HG02759 (cell line): Measurements from ENCODE around the gene NEUROD2.
A peak's percentile ranks its signal among the peaks of the same experiment; 100 is the strongest.

Experiments
- ATAC-seq: cut with Tn5 transposase; IDR thresholded peaks from one replicate; pipeline ENCODE4 v1.9.1; 2021; ENCODE audit warnings: mild to moderate bottlenecking, moderate library complexity; ENCODE audit not compliant: unreplicated experiment

Gene NEUROD2

DNA sequence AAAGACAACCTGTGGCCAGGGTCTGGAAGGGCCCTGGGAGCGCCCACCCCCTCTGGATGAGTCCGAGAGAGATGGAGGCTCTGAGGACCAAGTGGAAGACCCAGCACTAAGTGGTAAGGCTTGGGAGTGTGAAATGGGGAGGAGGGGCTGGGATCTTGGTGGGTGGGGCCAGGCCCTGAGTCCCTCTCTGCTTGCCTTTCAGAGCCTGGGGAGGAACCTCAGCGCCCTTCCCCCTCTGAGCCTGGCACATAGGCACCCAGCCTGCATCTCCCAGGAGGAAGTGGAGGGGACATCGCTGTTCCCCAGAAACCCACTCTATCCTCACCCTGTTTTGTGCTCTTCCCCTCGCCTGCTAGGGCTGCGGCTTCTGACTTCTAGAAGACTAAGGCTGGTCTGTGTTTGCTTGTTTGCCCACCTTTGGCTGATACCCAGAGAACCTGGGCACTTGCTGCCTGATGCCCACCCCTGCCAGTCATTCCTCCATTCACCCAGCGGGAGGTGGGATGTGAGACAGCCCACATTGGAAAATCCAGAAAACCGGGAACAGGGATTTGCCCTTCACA is 28.0 kb upstream of the NEUROD2 start:
- ATAC-seq = no peak

DNA sequence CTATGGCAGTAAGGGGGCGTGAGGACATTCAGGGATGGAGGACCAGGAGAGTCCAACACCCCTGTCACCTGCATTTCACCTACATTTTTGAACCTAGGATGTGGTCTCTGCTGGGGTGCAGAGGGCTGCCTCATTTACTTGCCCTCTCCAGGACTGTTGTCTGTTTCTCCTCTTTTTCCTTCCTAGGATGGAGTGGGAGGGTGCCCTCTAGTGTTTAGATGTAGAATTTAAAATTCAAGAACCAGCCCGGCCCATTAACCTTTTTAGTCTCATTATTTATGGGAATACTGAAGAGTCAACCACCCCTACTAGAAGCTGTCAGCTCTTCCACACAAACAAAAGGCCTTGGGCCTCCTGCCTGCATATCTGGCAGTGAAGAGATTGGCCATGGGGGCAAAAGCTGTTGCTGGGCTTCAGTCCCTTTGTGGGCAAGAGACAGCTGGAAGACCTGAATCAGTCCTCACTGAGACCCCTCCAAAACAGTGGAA is 26.7 kb upstream of the NEUROD2 start:
- no peak for ATAC-seq

DNA sequence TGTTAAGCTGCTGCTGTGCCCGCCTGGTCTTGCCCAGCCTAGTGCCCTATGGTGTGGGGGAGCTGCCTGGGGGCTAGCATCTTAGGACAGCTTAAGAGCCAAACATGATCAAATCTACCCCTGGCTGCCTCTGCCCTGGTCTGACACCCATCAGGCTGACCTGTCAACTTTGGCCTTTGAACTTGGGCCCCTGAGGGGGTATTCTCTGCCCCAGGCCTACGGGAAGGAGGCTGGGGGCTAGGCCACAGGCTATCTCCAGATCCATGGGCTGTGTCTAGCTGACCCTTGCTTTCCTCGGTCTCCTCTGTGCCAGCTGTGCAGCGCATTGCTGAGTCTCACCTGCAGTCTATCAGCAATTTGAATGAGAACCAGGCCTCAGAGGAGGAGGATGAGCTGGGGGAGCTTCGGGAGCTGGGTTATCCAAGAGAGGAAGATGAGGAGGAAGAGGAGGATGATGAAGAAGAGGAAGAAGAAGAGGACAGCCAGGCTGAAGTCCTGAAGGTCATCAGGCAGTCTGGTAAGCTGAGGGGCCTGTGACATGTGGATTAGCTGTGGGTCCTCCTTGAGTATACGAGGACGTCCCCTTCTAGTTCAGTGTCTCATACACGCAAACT is 26.0 kb upstream of the NEUROD2 start:
- ATAC-seq = no peak

DNA sequence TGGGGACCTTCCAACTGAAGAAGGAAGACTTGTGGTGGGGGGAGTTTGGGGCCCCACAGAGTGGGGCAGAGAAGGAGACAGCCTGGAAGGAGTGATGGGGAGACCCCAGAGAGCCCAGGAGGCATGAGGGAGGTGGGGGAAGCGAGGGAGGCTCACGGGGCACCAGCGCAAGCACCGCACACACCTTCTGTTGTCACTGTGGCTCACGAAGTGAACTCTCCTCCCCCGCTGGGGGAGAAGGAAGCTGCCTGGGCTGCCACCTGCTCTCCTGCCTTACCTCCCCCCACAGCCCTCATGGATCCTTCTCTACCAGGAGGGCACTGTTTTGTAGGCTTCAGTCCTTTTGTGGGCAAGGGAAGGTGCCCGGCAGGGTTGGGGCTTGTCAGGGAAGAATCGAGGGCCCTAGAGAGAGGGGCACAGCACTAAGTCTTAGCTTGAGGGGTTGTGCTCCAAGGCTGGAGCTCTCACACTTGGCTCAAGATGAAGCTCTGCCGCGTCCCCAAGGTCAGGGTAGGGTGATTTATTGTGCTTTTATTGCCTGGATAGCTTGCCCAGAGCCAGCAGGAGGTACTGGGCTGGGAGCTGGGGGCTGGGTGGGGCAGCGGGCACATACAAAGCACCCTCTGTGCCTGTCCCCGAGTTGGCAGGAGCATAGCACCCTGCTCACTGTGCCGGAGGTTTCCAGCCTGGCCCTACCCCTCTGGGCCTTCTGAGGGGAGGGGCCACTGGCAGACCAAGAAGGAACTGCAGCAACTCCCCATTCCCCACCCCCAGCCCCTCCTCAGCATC is 24.6 kb upstream of the NEUROD2 start:
- ATAC-seq = no peak

DNA sequence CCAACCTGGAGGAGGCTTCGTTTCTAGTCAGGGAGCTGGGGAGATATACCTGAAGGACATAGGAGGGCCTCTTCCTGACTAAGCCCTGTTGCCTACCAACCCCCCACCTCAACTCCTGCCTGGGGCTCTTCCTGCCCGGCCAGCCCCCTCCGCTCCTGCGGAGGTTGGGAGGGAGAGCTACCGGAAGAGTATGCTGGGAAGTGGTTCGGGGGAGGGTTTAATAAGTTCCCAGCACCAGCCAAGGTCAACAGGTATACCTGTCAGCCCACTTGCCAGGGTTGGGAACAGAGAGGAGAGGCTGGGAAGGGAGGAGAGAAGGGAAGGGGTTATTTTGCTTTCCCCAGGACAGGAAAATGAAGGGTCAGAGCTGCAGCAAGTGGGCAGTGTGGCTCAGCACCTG is 23.7 kb upstream of the NEUROD2 start:
- ATAC-seq = no peak

DNA sequence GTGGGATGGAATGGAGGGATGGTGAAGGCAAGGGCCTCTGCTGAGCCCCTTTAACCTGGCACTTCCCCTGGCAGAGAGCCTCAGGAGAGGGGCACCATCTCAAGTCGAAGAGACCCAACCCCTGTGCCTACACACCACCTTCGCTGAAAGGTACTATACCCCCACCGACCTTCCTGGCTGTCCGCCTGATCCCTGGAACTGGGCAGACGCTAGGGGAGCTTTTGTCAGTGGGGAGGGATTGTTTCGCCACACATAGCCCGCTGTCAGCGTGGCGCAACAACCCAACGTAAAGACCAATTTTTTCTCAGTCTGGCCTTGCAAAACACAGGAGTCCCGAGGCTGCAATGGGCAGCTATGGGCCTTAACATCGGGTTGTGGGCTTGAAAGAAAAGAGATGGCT is 22.2 kb upstream of the NEUROD2 start:
- no peak for ATAC-seq

DNA sequence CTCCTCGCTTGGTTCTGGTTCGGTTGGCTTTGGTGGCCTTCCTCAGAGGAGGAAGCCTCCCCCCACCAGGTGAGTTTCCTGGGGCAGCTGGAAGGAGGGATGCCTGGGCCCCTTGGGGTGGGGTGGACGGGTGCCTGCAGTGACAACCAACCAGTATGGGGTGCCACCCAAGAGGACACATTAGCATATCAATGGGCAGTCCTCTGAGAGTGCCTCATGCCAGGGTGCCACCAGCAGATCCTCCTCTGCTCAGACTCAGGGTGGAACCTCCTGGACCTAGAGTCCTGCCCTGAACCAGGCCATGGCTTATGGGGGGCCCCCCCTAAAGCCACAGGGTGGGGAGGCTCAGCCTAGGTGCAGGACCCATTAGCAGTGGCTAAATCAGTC is 21.8 kb upstream of the NEUROD2 start:
- no peak for ATAC-seq

DNA sequence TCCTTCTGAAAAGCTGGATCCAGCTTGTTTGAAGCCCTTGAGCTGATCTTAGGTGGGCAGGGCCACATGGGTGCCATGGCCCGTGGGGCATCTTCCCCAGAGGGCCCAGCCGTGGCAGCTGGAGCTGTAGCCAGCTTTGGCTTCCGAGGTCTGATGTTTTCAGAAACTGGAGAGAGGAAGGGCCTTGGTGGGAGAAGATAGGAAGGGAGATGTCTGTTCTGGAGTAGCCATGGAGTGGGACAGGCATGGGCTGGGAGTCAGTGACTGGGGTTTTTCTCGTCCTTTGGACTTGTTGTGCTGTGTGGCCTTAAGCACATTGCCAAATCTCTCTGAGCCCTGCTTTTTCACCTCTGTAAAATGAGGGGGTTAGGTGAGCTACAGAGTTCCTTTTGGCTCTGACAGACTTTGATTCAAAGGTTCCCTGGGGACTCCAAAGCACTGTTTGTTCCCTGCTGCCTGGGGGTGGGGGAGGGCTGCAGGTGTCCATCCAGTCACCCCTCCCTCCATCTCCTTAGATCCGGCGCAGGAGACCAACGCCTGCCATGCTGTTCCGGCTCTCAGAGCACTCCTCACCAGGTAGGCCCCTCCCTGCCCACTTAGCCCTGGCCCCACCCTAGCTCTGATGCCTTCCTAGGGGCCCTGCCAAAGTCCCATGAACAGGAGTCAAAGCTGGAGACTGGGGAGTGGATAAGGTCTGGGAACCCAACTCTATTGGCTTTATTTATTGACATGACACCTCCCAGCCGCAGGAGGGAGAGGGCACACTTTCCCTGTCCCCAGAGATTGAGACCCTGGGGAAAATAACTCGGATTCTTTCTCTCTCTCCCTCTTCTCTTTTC is 21.2 kb upstream of the NEUROD2 start:
- no peak for ATAC-seq

DNA sequence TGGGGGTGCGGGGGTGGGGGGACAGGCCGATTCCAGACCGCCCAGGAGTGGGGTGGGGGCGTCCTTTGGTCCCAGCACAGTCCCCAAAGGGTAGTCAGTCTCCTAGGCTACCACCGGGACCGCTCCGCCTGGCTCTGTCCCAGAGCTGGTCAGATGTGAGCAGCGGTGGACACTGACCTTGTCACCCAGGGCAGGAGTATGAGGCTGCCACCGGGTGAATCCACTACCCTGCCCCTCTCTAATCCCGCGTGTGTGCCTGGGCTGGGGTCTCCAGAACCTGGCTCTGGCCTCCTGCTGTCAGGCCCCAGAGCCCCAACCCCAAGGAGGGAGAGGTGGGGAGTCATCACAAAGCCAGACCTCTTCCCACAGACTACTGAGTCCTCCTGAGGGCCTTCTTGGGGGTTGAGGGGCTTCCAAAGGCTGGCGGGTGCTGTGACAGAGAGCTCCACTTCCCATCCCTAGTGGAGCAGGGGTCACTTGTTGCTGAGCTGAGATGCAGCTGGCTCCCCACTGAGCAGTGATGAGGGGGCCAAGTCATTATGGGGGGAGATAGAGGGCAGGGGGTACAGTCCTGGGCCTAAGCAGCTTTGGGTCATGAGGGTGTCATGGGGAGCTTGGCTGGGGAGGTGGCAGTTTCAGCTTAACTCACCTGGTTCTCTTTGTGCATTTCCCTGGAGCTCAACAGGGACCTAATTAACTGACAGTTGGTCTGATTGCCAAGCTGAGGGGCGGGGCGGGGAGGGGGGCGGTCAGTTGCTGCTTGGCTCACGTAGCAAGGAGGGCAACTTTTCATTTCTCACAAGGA is 20.2 kb upstream of the NEUROD2 start:
- no peak for ATAC-seq

DNA sequence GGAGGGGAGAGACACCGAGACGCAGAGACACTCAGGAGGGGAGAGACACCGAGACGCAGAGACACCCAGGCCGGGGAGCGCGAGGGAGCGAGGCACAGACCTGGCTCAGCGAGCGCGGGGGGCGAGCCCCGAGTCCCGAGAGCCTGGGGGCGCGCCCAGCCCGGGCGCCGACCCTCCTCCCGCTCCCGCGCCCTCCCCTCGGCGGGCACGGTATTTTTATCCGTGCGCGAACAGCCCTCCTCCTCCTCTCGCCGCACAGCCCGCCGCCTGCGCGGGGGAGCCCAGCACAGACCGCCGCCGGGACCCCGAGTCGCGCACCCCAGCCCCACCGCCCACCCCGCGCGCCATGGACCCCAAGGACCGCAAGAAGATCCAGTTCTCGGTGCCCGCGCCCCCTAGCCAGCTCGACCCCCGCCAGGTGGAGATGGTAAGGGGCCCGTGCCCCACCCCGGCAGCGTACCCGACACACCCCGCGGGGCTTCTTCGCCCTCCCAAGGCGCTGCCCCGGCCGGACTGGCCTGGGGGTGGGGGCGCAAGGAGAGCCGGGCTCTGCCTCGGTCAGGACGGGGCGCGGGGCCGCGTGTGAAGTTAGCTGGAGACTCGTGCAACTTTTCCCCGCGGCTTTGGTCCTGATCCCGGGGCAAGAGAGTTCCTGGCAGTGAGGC is 19.5 kb upstream of the NEUROD2 start:
- no peak for ATAC-seq

DNA sequence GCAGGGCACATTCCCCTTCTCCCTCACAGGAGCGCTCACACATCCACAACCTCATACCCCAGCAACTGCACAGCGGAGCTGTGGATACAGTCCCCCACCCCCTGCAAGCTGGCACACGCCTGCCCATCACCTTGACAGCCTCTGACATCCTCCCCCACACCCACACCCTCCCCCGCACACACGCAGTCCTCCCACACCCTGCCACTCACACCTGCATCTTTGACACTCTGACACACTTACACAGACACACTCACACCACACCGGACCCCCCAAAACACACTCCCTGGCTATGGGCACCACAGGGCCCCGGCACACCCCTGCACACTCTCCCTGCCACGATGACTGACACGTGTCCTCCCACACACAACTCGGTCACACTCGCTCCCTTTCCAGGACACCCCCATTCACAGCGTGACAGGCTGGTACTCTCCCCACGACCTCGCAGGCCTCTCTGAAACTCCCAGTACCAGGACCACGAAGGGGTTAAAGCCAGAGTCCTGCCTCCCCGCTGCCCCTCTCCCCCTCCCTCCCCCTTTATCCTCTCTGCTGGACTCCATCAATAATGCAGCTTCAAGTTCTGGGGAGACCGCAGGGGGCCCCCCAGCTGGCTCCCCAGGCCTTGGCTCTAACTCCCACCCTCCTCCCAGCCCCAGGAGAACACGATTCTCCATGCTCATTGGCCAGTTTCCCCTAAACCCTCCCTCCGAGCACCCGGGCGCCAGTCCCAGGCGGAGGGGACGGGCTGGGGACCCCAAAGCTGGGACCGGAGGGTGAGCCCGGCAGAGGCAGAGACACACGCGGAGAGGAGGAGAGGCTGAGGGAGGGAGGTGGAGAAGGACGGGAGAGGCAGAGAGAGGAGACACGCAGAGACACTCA is 18.7 kb upstream of the NEUROD2 start, which contains the start of gene PPP1R1B:
Gene PPP1R1B (plus strand): TSS at position 782 of the 876 bp plus-strand sequence. CDS start 441 bp downstream, outside the sequence.
- no peak for ATAC-seq

DNA sequence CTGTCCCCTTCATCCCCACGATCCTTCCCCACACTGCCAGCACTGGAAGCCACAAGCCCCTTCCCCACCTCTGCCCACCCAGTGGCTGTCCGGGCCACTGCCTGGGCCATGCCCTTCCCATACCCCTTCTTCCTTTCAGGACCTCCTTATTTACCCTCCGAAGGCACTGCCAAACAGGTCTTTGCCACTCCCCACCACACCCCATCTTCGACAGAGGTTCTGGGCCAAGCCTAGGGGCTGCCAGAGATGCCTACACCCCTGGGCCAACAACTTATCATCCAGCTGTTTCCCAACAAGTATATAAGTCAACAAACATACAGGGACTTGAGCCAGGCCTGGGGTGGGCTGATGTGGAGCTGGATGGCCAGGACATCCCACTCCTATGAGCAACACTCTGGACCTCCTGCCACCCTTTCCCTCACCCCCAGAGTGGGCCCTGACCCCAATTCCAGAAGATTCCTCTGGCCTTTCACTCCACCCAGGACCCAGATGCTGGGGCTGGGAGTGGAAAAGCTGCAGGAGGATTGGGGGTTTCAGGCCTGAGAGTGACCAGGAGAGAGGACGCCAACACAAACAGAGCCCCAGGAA is 17.6 kb upstream of the NEUROD2 start:
- no peak for ATAC-seq

DNA sequence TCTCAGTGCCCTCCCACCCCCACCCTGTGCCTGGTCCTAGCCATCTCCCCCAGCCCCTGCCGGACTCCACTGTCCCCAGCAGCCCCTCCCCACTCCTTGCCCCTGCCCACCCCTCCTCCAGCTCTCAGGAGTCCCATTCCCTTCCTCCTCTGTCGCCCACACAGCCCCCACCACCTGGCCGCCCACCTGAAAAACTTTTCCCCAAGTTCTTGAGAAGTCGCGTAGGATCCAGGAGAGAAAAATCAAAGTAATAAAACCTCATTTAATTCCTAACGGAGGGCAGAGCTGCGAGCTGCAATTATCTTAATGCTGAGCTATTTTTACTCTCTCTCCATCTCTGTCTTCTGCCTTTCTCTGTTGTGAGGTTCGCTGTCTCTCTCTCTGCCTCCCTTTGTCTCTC is 16.6 kb upstream of the NEUROD2 start:
- no peak for ATAC-seq

DNA sequence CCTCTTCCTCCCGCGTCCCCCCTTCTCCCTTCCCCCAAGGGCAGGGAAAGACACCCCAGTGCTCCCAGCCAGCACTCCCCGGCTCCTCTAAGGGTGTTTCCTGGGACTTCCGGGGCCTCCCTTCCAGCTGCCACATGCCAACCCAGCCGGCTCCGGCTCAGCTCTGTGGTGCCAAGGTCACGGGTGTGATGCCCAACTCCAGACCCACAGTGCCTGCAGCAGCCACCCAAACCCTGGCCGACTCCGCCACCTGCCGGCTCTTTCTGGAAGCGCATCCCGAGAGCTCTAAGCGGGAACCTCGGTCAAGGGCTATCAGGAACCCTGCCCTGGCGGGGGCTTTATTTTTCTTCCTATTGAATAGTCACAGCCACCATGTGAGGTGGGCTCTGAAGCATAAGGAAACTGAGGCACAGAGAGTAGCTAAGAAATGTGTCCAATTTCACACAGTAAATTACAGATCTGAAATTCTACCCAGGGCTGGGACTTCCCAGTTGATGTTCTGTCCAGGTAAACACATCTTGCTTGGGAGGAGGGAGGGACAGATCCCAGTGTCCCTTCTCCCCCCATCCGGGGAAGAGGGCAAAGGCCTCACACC is 15.7 kb upstream of the NEUROD2 start:
- peak; percentile 48 for ATAC-seq

DNA sequence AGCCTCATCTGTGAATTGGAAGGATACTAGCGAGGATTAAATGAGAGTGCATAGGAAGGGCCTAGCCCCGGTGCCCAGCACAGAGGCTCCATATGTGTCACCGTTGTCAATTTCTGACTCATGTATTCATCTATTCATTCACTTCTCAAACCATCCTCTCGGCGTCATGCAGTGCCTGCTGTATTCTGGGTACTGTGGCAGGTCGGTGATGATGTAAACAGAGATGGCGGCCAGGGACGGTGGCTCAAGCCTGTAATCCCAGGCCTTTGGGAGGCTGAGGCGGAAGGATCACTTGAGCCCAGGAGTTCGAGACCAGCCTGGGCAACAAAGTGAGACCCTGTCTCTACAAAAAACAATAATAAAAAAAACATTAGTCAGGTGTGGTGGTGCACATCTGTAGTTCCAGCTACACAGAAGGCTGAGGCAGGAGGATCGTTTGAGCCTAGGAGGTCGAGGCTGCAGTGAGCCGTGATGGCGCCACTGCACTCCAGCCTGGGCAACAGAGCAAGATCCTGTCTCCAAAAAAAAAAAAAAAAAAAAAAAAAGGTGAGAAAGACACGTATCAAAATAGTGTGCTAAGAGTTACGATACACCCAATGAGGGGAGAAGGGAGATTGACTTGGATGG is 14.8 kb upstream of the NEUROD2 start:
- no peak for ATAC-seq

DNA sequence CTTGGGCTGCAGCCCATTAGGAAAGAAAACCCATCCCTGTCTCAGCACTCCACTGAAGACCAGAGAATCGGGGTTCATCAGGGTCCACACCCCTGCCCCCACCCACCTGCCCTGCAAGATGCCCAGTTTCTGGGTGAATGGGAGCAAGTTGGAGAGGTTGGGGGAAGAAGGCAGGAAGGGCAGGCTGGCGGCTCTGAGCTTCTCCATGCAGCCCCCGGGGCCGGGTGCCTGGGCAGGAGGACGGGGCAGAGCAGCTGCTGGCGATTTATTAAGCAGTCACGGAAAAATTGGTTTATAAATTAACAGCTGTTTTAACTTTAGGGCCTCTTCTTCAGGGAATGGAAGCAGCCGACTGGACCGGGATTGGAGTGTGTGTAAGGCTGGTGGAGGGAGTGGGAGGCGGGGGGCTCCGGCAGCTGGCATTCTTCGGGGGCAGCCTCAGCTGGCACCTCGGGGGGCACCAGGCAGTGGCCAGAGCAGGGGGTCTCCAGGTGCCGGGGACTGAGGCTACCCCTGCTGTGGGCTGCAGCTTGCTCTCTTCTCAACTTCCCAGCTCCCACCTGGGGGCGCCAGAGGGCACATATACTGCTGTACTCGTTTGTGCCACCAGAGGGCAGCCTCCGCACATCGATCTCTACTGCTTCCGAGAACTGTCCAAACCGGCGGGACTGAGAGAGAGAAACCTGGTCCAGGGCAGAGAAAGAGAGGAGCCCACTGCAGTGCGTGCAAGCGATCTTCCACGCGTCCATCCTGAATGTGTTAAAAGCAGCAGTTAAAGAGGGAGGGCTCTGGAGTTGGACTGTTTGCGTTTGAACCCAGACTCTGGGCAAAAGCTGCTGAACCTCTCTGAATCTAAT is 14.0 kb upstream of the NEUROD2 start:
- no peak for ATAC-seq

DNA sequence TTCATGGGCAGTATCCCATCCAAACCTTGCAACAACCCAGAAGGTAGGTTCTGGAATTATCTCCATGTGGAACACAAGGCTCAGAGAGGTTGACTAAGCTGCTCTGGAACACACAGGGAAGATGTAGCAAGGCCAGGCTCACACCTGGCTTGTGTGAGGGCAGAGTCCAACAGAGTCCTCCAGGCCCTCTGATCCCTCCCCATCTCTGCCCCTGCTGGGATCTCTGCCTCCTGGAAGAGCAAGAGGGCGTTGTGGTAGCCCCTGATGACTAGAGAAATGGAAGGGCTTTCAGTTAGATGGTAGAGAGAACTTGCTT is 12.0 kb upstream of the NEUROD2 start:
- no peak for ATAC-seq
